ENCODE data around the gene PTPRQ. TPM values are rescaled to one million over a fixed set of nuclear protein-coding genes. Genes with fewer than 3 reads are reported as not detected.

Gene PTPRQ
- total RNA-seq, 1 experiment from 2014 or later: not detected

DNA sequence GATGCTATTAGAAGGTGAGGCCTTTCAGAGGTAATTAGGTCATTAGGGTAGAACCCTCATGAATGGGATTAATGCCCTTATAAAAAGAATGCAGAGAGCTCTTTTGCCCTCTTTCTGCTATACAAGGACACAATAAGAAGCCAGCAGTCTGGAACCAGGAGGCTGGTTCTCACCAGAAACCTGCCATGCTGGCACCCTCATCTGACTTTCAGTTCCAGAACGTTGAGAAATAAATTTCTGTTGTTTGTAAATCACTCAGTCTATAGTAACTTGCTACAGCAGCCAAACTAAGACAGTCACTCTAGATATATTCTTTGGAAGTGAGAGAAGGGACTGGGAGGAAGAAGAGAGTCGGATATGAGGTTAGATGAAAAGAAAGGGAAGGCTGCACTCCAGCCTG, 138.4 kb downstream of the PTPRQ start:
- intact Hi-C loops (cut with micrococcal nuclease; ENCODE audit: unreplicated experiment): no loop called here
- no peak overlapping the region for H3K4me3 ChIP-seq
- H3K4me2 ChIP-seq: no peak overlapping the region
- H3K79me2 ChIP-seq (ENCODE audit: low read depth): no peaks in the 10 kb centered on the region
- BruUV-seq (replicated peaks): no TSS peak
- no peak overlapping the region for H3K27ac ChIP-seq
- ChIA-PET CTCF (no interaction called here), POLR2A (ENCODE audit: unreplicated experiment) (no interaction called here)
- no peaks in the 10 kb centered on the region for H3K4me1 ChIP-seq (replicated peaks; ENCODE audit: insufficient read depth)
- no peak for DNase-seq
- H2AFZ ChIP-seq: no peak overlapping the region
- H3F3A ChIP-seq (ENCODE audit: insufficient read depth, low read depth): no peaks in the 10 kb centered on the region
- H3K9me2 ChIP-seq (ENCODE audit: insufficient read depth): no peaks in the 10 kb centered on the region
- H3K36me3 ChIP-seq (ENCODE audit: low read depth): no peaks in the 10 kb centered on the region
- H3K27me3 ChIP-seq (ENCODE audit: insufficient read depth, low read depth): no peaks in the 10 kb centered on the region
- no peak for TF ChIP-seq CTCF (conservative IDR thresholded peaks at IDR 0.05)
- TF ChIP-seq EZH2 (IDR thresholded peaks at IDR 0.05; ENCODE audit: low read depth): no peak
- no peaks in the 10 kb centered on the region for H4K20me1 ChIP-seq (ENCODE audit: insufficient read depth)
- H3K9me3 ChIP-seq (ENCODE audit: insufficient read depth, low read depth): peaks cover 3% of the 10 kb centered on the region; the same call in 1 of the 2 replicates

GRCh38 chr12:80589077-80589476, 145.0 kb downstream of the PTPRQ start:
- Histone ChIP-seq H2AFZ (no peak overlapping the region), H3K36me3 (ENCODE audit: low read depth) (no peaks in the 10 kb centered on the region), H3K4me3 (no peak overlapping the region), H3K4me2 (no peak overlapping the region), H3F3A (ENCODE audit: insufficient read depth, low read depth) (no peaks in the 10 kb centered on the region), H3K79me2 (ENCODE audit: low read depth) (no peaks in the 10 kb centered on the region), H3K9me3 (ENCODE audit: insufficient read depth, low read depth) (no peaks in the 10 kb centered on the region), H3K9me2 (ENCODE audit: insufficient read depth) (no peaks in the 10 kb centered on the region), H3K27me3 (ENCODE audit: insufficient read depth, low read depth) (no peaks in the 10 kb centered on the region), H3K27ac (no peak overlapping the region), H4K20me1 (ENCODE audit: insufficient read depth) (no peaks in the 10 kb centered on the region), H3K4me1 (replicated peaks; ENCODE audit: insufficient read depth) (no peaks in the 10 kb centered on the region; the same call in 1 of the 2 replicates)
- no TSS peak for BruUV-seq (replicated peaks)
- CTCF ChIA-PET: no interaction called here
- no peak for DNase-seq
- TF ChIP-seq EZH2 (IDR thresholded peaks at IDR 0.05; ENCODE audit: low read depth) (no peak), CTCF (conservative IDR thresholded peaks at IDR 0.05) (no peak)
- intact Hi-C loops (cut with micrococcal nuclease; ENCODE audit: unreplicated experiment): no loop called here
- POLR2A ChIA-PET (ENCODE audit: unreplicated experiment): no interaction called here

- Histone ChIP-seq H3K9me3 (ENCODE audit: insufficient read depth, low read depth) (no peaks in the 10 kb centered on the region), H3K27me3 (ENCODE audit: insufficient read depth, low read depth) (no peaks in the 10 kb centered on the region), H3F3A (ENCODE audit: insufficient read depth, low read depth) (no peaks in the 10 kb centered on the region), H4K20me1 (ENCODE audit: insufficient read depth) (no peaks in the 10 kb centered on the region), H3K36me3 (ENCODE audit: low read depth) (no peaks in the 10 kb centered on the region), H3K27ac (no peak overlapping the region), H3K4me3 (no peak overlapping the region), H3K9me2 (ENCODE audit: insufficient read depth) (no peaks in the 10 kb centered on the region), H3K4me2 (no peak overlapping the region), H3K4me1 (replicated peaks; ENCODE audit: insufficient read depth) (no peaks in the 10 kb centered on the region; the same call in 1 of the 2 replicates), H3K79me2 (ENCODE audit: low read depth) (no peaks in the 10 kb centered on the region), H2AFZ (no peak overlapping the region)
- no TSS peak for BruUV-seq (replicated peaks)
- ChIA-PET POLR2A (ENCODE audit: unreplicated experiment) (no interaction called here), CTCF (no interaction called here)
- intact Hi-C loops (cut with micrococcal nuclease; ENCODE audit: unreplicated experiment): no loop called here
- DNase-seq: no peak
- TF ChIP-seq EZH2 (IDR thresholded peaks at IDR 0.05; ENCODE audit: low read depth): no peak
Measured at GRCh38 chr12:80590085-80590484, 146.1 kb downstream of the PTPRQ start.

DNA sequence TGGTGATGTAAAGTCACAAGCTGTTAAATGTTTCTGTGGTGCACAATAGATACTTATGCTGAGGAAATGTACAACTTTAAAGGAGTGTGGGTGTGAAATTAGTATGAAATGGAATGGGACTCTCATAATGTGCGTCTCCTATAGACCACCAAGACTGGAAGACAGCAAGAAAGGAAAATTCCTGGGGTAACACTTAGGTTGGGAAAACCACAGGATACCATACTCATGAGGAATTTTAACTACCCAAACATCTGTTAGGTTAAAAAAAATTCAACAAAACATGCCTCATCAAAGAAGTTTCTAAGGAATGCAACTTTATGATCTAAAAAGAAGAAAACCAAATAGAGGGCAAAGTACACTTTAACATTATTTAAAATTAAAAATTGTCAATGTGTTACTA, 149.7 kb downstream of the PTPRQ start:
- intact Hi-C loops (cut with micrococcal nuclease; ENCODE audit: unreplicated experiment): no loop called here
- TF ChIP-seq EZH2 (IDR thresholded peaks at IDR 0.05; ENCODE audit: low read depth): no peak
- TF ChIP-seq CTCF (conservative IDR thresholded peaks at IDR 0.05): no peak
- no TSS peak for BruUV-seq (replicated peaks)
- DNase-seq: no peak
- no peak overlapping the region for H3K27ac ChIP-seq
- H3K4me3 ChIP-seq: no peak overlapping the region
- H3K9me3 ChIP-seq (ENCODE audit: insufficient read depth, low read depth): no peaks in the 10 kb centered on the region
- no peak overlapping the region for H3K4me2 ChIP-seq
- no peaks in the 10 kb centered on the region; the same call in 1 of the 2 replicates for H3K4me1 ChIP-seq (replicated peaks; ENCODE audit: insufficient read depth)
- H3K36me3 ChIP-seq (ENCODE audit: low read depth): no peaks in the 10 kb centered on the region
- no peaks in the 10 kb centered on the region for H3F3A ChIP-seq (ENCODE audit: insufficient read depth, low read depth)
- no peaks in the 10 kb centered on the region for H3K9me2 ChIP-seq (ENCODE audit: insufficient read depth)
- H3K27me3 ChIP-seq (ENCODE audit: insufficient read depth, low read depth): no peaks in the 10 kb centered on the region
- ChIA-PET POLR2A (ENCODE audit: unreplicated experiment) (no interaction called here), CTCF (no interaction called here)
- no peaks in the 10 kb centered on the region for H3K79me2 ChIP-seq (ENCODE audit: low read depth)
- H2AFZ ChIP-seq: no peak overlapping the region
- no peaks in the 10 kb centered on the region for H4K20me1 ChIP-seq (ENCODE audit: insufficient read depth)

Measured in PC-9 (cell line).